ENCODE results near the gene GDPD4.
"Not testable (repeated sequence)": the region's sequence is repeated elsewhere in the genome, so short reads cannot be mapped to it uniquely, and the experiment has no call there.

Gene GDPD4

DNA sequence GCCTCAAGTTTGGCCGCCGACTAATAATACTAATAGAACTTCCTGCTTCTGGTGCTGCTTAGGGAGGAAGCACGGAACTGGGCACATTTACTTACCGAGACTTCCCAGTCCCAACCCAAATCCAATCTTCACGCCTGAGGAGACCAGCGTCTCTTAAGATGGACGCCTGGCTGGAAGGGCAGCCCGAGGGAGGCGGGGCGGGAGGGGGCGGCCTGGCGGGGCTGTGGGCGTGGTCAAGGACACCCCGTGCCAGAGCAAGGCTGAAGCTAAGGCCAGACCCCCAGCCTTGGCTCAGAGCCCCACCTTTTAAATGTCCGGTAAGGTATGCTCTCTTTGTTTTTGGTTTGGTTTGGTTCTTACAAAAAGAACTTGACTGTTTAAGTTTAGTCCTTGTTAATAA, at the start of gene GDPD4:
TSS of gene GDPD4 (minus strand) at position 177 of the 400 bp plus-strand sequence. CDS start 16,549 bp downstream, outside the sequence.
- DNase-seq (ENCODE audit: low read depth in 3 of 3, low spot score in 1 of 3) = no peak

- no peak for DNase-seq (ENCODE audit: low read depth in 3 of 3, low spot score in 1 of 3)
Measured at GRCh38 chr11:77347948-77348347, 46.5 kb upstream of the GDPD4 start.

GRCh38 chr11:77346906-77347603, 45.6 kb upstream of the GDPD4 start:
- no peak for DNase-seq (ENCODE audit: low read depth in 3 of 3, low spot score in 1 of 3)

DNA sequence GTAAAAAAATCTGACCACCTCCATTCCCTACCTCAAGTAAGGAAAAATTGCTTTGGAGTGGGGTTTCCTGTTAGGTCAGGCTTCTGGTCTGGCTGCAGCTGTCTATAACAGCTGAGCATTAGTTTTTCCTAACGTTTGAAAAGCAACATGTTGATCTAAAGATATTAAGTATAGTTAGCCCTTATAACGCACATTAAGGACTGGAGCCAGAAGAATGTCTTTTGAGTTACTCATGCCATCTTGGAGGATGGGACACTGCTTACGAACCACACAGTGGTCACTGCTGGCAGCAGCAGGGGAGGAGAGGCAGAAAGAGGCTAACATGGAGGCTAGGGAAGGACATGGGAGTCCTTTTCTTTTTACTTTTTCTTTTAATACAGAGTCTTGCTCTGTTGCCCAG, 44.1 kb upstream of the GDPD4 start:
- no peak for DNase-seq (ENCODE audit: low read depth in 3 of 3, low spot score in 1 of 3)

DNA sequence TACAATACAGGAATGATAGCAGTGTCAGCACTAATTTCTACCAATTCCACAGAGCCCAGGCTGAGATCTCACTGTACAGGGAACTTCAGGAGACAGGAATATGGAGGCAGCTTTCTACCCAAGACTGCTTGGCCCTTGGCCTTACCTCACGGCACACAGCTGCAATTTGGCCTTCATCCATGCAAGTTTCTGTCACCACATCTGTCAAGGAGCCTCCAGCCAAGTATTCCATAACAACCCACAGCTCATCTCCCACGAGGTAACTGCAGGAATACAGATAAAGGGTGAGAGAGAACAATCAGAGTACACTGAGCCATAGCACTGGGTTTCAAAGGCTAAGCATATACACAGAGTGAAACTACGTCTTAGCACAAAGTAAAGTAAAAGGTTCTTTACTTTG, 39.0 kb upstream of the GDPD4 start:
- DNase-seq (ENCODE audit: low read depth in 3 of 3, low spot score in 1 of 3) = no peak

DNA sequence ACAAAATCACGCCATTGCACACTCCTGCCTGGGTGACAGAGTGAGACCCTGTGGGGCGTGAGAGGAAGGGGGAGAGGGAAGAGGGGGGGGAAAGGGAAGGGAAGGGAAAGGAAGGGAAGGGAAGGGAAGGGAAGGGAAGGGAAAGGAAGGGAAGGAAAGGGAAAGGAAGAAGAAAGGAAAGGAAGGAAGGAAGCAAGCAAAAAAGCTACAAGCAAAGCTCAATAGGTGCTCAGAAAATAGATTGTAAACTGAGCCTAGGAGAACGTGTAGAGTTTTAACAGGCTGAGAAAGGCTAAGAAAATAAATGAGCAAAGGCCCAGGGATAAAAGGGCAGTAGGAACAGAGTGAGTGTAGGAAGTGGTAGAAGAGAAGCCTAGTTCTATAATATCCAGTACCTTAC, 30.8 kb upstream of the GDPD4 start:
- DNase-seq (ENCODE audit: low read depth in 3 of 3, low spot score in 1 of 3) = no peak

- DNase-seq (ENCODE audit: low read depth in 3 of 3, low spot score in 1 of 3) = no peak
Measured at GRCh38 chr11:77325159-77325558, 23.7 kb upstream of the GDPD4 start.

GRCh38 chr11:77324508-77324907, 23.0 kb upstream of the GDPD4 start:
- no peak for DNase-seq (ENCODE audit: low read depth in 3 of 3, low spot score in 1 of 3)

- no peak for DNase-seq (ENCODE audit: low read depth in 3 of 3, low spot score in 1 of 3)
Measured at GRCh38 chr11:77322926-77323590, 21.6 kb upstream of the GDPD4 start.

- no peak for DNase-seq (ENCODE audit: low read depth in 3 of 3, low spot score in 1 of 3)
Measured at GRCh38 chr11:77322506-77322905, 21.0 kb upstream of the GDPD4 start.

GRCh38 chr11:77320351-77320750, 18.9 kb upstream of the GDPD4 start:
- DNase-seq (ENCODE audit: low read depth in 3 of 3, low spot score in 1 of 3) = no peak

- DNase-seq (ENCODE audit: low read depth in 3 of 3, low spot score in 1 of 3) = no peak
Measured at GRCh38 chr11:77318600-77318999, 17.1 kb upstream of the GDPD4 start.

- DNase-seq (ENCODE audit: low read depth in 3 of 3, low spot score in 1 of 3) = no peak
Measured at GRCh38 chr11:77316733-77317342, 15.4 kb upstream of the GDPD4 start.

DNA sequence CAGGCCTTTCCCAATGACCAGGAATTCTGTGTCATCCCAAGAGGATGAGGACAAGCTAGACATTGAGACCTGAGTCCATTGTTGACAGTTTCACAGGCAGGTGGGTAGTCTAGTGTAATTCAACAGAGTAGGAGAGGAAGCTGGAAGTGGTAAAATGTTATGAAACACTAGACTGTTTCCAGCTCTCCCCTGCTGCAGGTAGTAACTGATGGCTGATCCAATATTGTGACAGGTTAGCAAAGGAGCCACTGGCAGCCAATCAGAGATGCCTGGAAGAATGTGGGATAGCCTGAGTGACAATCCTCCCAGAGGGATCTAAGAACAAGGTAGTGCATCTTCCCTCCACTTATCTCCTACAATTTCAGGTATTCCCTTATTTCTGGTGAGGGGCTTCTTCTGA, 10.6 kb upstream of the GDPD4 start:
- DNase-seq (ENCODE audit: low read depth in 3 of 3, low spot score in 1 of 3) = no peak

GRCh38 chr11:77311701-77312100, 10.2 kb upstream of the GDPD4 start:
- DNase-seq (ENCODE audit: low read depth in 3 of 3, low spot score in 1 of 3) = no peak

GRCh38 chr11:77310721-77311120, 9.2 kb upstream of the GDPD4 start:
- no peak for DNase-seq (ENCODE audit: low read depth in 3 of 3, low spot score in 1 of 3)

GRCh38 chr11:77309401-77310085, 8.1 kb upstream of the GDPD4 start:
- no peak for DNase-seq (ENCODE audit: low read depth in 3 of 3, low spot score in 1 of 3)

- no peak for DNase-seq (ENCODE audit: low read depth in 3 of 3, low spot score in 1 of 3)
Measured at GRCh38 chr11:77308838-77309237, 7.4 kb upstream of the GDPD4 start.

DNA sequence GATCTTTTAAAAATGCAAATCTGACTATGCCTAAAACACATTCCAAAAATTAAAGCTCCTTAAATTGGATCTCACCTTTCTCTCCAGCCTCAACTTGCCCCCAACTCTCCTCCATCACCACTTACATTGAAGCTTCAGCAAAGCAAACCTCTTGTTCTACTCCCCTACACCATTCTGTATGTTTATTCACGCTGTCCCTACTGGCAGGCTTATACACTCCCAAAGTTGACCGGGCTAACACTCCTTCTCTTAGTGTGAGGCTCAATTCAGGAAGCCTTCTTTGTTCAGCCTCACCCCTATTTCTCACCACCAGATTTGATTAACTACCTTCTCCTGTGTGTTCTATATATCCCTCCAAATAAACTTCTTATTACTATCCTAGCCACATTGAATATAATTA, 1.8 kb upstream of the GDPD4 start:
- DNase-seq (ENCODE audit: low read depth in 3 of 3, low spot score in 1 of 3) = no peak

DNA sequence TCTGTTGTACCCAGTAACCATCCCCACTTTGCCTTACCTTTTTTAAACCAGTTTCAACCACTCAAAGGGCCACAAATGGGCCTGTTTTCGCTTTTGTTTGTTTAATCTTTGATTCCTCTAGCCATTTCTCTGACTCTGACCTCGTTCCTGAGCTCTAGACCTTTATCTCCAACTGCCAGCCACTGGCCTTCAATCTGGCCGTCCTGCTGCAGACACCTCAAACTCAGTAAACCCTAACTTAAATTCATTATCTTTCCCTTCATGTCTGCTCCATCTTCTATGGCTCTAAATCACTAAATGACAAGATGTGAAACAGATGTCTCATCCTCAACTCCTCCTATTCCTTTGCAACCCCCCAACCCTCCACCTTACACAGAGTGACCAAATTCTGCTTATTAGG, 1.3 kb upstream of the GDPD4 start:
- no peak for DNase-seq (ENCODE audit: low read depth in 3 of 3, low spot score in 1 of 3)

- no peak for DNase-seq (ENCODE audit: low read depth in 3 of 3, low spot score in 1 of 3)
Measured at GRCh38 chr11:77300695-77301094, 791 bp downstream of the GDPD4 start.

GRCh38 chr11:77300028-77300427, 1.5 kb downstream of the GDPD4 start:
- not testable (repeated sequence) for DNase-seq (ENCODE audit: low read depth in 3 of 3, low spot score in 1 of 3)

All from stimulated activated CD4-positive, alpha-beta T cell treated with anti-CD3 and anti-CD28 coated beads, TNF-alpha, amount 100 ng/mL, for 1 hour (primary cell).